K562 (cell line): ENCODE results near the gene TTLL9.

Experiments used
- CBX1 ChIP-seq: sonication (generic); IDR thresholded peaks from 2 replicates; pipeline ENCODE4 v1.6.1; 2016; ENCODE audit warnings: antibody characterized with exemption, low read depth, mild to moderate bottlenecking
- ELF4 ChIP-seq: fragments of 450-650 bp; formaldehyde crosslinking; IDR thresholded peaks from 2 replicates; pipeline ENCODE4 v1.4.0; 2022; ENCODE audit warnings: missing genetic modification characterization
- FOXK2 ChIP-seq, 2 experiments: fragments of 450-650 bp; IDR thresholded peaks in 1 of 2; conservative IDR thresholded peaks in 1 of 2; 2 replicates each; pipeline ENCODE4 v1.6.1; 2016; ENCODE audit warnings: low read depth in 2 of 2, mild to moderate bottlenecking in 1 of 2
- HNRNPH1 ChIP-seq: fragments of 200-400 bp; formaldehyde crosslinking; optimal IDR thresholded peaks from 2 replicates; pipeline ENCODE3; 2017; ENCODE audit warnings: low read depth, mild to moderate bottlenecking, low read length, moderate library complexity
- JUND ChIP-seq, 2 experiments: IDR thresholded peaks; 2 replicates in 1 of 2; 3 replicates in 1 of 2; pipeline ENCODE4 v1.6.1; 2011; ENCODE audit warnings: borderline replicate concordance in 2 of 2, low read depth in 2 of 2, low read length in 2 of 2, improper control_type of control experiment in 1 of 2, missing biosample characterization in 1 of 2, missing genetic modification characterization in 1 of 2, missing genetic modification reagents in 1 of 2
- MECOM ChIP-seq: fragments of 250-450 bp; sonication (Bioruptor Pico); IDR thresholded peaks from 2 replicates; pipeline ENCODE4 v1.8.0; 2022; ENCODE audit warnings: inconsistent platforms
- MYC ChIP-seq, 2 experiments: fragments of 250-450 bp in 1 of 2; sonication (Bioruptor Pico) in 1 of 2; IDR thresholded peaks; 2 replicates each; pipeline versions ENCODE4 v1.5.1 to v1.6.1; 2012 to 2021; ENCODE audit warnings: low read depth in 2 of 2, borderline replicate concordance in 1 of 2, improper control_type of control experiment in 1 of 2, low read length in 1 of 2, mild to moderate bottlenecking in 1 of 2, moderate library complexity in 1 of 2
- NRF1 ChIP-seq, 2 experiments: fragments of 450-650 bp; IDR thresholded peaks in 1 of 2; conservative IDR thresholded peaks in 1 of 2; 2 replicates each; pipeline ENCODE4 v1.6.1; 2014; ENCODE audit warnings: mild to moderate bottlenecking in 2 of 2
- POLR2AphosphoS5 ChIP-seq: IDR thresholded peaks from 2 replicates; pipeline ENCODE4 v1.6.1; 2011; ENCODE audit warnings: mild to moderate bottlenecking, low read depth, low read length, moderate library complexity; ENCODE audit not compliant: control insufficient read depth, insufficient read depth
- TCF7L2 ChIP-seq: fragments of 150-350 bp; IDR thresholded peaks from 2 replicates; pipeline ENCODE4 v1.6.1; 2016; ENCODE audit warnings: low read depth, mild to moderate bottlenecking, low read length, moderate library complexity
- U2AF2 ChIP-seq: fragments of 200-400 bp; formaldehyde crosslinking; optimal IDR thresholded peaks from 2 replicates; pipeline ENCODE3; 2017; ENCODE audit warnings: low read depth, mild to moderate bottlenecking, low read length
- ZBTB7A ChIP-seq: IDR thresholded peaks from 2 replicates; pipeline ENCODE4 v1.6.1; 2011; ENCODE audit warnings: low read depth, mild to moderate bottlenecking, low read length, moderate library complexity, borderline replicate concordance; ENCODE audit not compliant: control insufficient read depth
- TF ChIP-seq, protein P1 (sequence below), 3 experiments: IDR thresholded peaks in 2 of 3; conservative IDR thresholded peaks in 1 of 3; 2 replicates each; pipeline ENCODE4 v1.5.1; 2011 to 2012; ENCODE audit warnings: low read length in 3 of 3, mild to moderate bottlenecking in 3 of 3, control low read depth in 2 of 3, improper control_type of control experiment in 1 of 3, inconsistent platforms in 1 of 3, low read depth in 1 of 3, mixed read lengths in 1 of 3, moderate library complexity in 1 of 3; ENCODE audit not compliant: insufficient read depth in 2 of 3
- TF ChIP-seq, protein P2 (sequence below), 2 experiments: fragments of 450-650 bp in 1 of 2; sonication (generic) in 1 of 2; formaldehyde crosslinking in 1 of 2; IDR thresholded peaks in 1 of 2; conservative IDR thresholded peaks in 1 of 2; 2 replicates each; pipeline versions ENCODE4 v1.6.1 to v1.8.1; 2016 to 2023; ENCODE audit warnings: mild to moderate bottlenecking in 2 of 2, moderate library complexity in 2 of 2, inconsistent platforms in 1 of 2, missing genetic modification reagents in 1 of 2

DNA sequence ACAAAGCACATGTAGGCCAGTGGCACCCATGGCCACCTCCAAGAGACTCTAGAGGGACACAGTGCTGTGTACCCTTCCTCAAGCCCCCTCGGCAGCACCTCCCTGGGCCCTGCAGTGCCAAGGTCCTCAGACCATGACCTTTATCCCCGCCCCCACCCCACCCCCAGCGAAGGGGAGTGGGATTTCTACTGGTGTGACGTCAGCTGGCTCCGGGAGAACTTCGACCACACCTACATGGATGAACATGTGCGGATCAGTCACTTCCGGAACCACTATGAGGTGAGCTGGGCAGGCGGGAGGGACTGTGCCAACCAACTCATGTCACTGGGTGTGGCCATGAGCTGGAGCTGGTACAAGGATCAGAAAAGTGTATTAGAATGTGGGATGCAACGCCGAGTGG is 38.0 kb downstream of the TTLL9 start:
- TF ChIP-seq MYC (IDR thresholded peaks at IDR 0.05; ENCODE audit: low read depth, low read length) (no peak), MYC (CRISPR knock-in tag; IDR thresholded peaks at IDR 0.05; ENCODE audit: borderline replicate concordance, low read depth) (no peak), HNRNPH1 (no peak), JUND (IDR thresholded peaks at IDR 0.05; ENCODE audit: borderline replicate concordance, low read depth, low read length) (no peak), JUND (tag; IDR thresholded peaks at IDR 0.05; ENCODE audit: borderline replicate concordance, low read depth, low read length) (no peak), ELF4 (CRISPR knock-in tag) (no peak), FOXK2 (conservative IDR thresholded peaks at IDR 0.05 in 1 of 2, IDR thresholded peaks at IDR 0.05 in 1 of 2; ENCODE audit: low read depth in 2 of 2) (no peak), POLR2AphosphoS5 (no peak), U2AF2 (no peak), MECOM (CRISPR knock-in tag) (no peak), CBX1 (no peak), TCF7L2 (no peak), ZBTB7A (no peak), NRF1 (conservative IDR thresholded peaks at IDR 0.05 in 1 of 2, IDR thresholded peaks at IDR 0.05 in 1 of 2) (no peak)
- TF ChIP-seq, protein P1, sequence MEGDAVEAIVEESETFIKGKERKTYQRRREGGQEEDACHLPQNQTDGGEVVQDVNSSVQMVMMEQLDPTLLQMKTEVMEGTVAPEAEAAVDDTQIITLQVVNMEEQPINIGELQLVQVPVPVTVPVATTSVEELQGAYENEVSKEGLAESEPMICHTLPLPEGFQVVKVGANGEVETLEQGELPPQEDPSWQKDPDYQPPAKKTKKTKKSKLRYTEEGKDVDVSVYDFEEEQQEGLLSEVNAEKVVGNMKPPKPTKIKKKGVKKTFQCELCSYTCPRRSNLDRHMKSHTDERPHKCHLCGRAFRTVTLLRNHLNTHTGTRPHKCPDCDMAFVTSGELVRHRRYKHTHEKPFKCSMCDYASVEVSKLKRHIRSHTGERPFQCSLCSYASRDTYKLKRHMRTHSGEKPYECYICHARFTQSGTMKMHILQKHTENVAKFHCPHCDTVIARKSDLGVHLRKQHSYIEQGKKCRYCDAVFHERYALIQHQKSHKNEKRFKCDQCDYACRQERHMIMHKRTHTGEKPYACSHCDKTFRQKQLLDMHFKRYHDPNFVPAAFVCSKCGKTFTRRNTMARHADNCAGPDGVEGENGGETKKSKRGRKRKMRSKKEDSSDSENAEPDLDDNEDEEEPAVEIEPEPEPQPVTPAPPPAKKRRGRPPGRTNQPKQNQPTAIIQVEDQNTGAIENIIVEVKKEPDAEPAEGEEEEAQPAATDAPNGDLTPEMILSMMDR (IDR thresholded peaks at IDR 0.05 in 2 of 3, conservative IDR thresholded peaks at IDR 0.05 in 1 of 3; ENCODE audit: insufficient read depth in 2 of 3, low read depth in 1 of 3, low read length in 3 of 3): no peak
- TF ChIP-seq, protein P2, sequence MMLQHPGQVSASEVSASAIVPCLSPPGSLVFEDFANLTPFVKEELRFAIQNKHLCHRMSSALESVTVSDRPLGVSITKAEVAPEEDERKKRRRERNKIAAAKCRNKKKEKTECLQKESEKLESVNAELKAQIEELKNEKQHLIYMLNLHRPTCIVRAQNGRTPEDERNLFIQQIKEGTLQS (IDR thresholded peaks at IDR 0.05): no peak
- TF ChIP-seq, protein P2 (CRISPR knock-in tag; conservative IDR thresholded peaks at IDR 0.05): no peak
